ENCODE measurements around the gene KLHL6. TPM values are rescaled to one million over a fixed set of nuclear protein-coding genes. Genes with fewer than 3 reads are reported as not detected.

The KLHL6 gene
- total and polyA plus RNA-seq, 2 of the 13 experiments (the other 11 are each of a cell fraction or from before 2014, with no cell fraction given), result not detected

DNA sequence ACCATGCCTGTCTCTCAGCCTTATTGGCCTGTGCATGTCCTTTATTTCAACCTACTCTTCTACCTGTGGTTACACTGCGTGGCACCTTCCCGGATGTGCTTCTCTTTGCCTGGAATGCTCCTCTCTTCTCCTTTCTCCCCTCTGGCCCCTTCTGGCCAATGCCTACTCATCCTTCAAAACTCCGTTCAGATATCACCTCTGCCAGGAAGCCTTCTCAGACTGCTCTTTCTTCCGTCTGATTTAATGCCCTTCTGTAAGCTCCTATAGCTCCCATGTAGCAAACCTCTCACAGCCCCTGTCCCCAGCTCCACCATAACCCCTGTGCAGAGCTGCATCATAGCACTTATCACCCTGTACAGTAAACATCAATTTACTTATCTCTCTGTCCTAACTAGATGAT lies 13.2 kb downstream of the KLHL6 start:
- Histone ChIP-seq H3K79me2 (ENCODE audit: insufficient read depth, low read length) (no peaks in the 10 kb centered on the region), H3K9ac (ENCODE audit: insufficient read depth, low read depth, low read length) (no peak overlapping the region), H2AFZ (ENCODE audit: low read length) (no peak overlapping the region), H3K4me3 (replicated peaks in 1 of 3; ENCODE audit: insufficient read depth in 1 of 3, low read depth in 2 of 3, low read length in 3 of 3) (no peak overlapping the region), H4K20me1 (ENCODE audit: insufficient read depth, low read length) (no peaks in the 10 kb centered on the region), H3K4me2 (ENCODE audit: low read depth, low read length) (no peak overlapping the region), H3K27me3 (ENCODE audit: control insufficient read depth in 1 of 2, insufficient read depth in 2 of 2, low read length in 2 of 2) (peaks cover 1 to 9% of the 10 kb centered on the region in 2 experiments; a peak in 3 of 5 replicates), H3K9me3 (ENCODE audit: low read length) (no peaks in the 10 kb centered on the region), H3K4me1 (ENCODE audit: insufficient read depth, low read length) (no peaks in the 10 kb centered on the region), H3K27ac (ENCODE audit: extremely low read length, insufficient read depth, low read length) (no peak overlapping the region), H3K36me3 (replicated peaks in 1 of 2; ENCODE audit: control insufficient read depth in 1 of 2, insufficient read depth in 2 of 2, low read length in 2 of 2) (no peaks in the 10 kb centered on the region)
- ChIA-PET CTCF (ENCODE audit: low intra/inter-chr PET ratio, low total read pairs) (no interaction called here), POLR2A (no interaction called here)
- WGBS (ENCODE audit: low lambda C conversion rate), result 75% methylated on average over 4 of the region's 4 CpGs
- ATAC-seq (no peak), FAIRE-seq (no peak), DNase-seq (ENCODE audit: low spot score) (no peak)
- BruUV-seq (replicated peaks), result no TSS peak
- TF ChIP-seq POLR2AphosphoS2 (IDR thresholded peaks at IDR 0.05; ENCODE audit: low read depth, low read length) (no peak), ZNF749 (CRISPR knock-in tag; IDR thresholded peaks at IDR 0.05; ENCODE audit: borderline replicate concordance) (no peak), ZNF468 (CRISPR knock-in tag; IDR thresholded peaks at IDR 0.05) (no peak), FOXO1 (CRISPR knock-in tag; IDR thresholded peaks at IDR 0.05) (no peak), HNRNPK (IDR thresholded peaks at IDR 0.05; ENCODE audit: low read depth, low read length, poor library complexity, severe bottlenecking) (no peak), AGO1 (IDR thresholded peaks at IDR 0.05; ENCODE audit: low read depth, low read length, poor library complexity, severe bottlenecking) (no peak), RELA (CRISPR knock-in tag; IDR thresholded peaks at IDR 0.05) (no peak), RAD21 (CRISPR knock-in tag; IDR thresholded peaks at IDR 0.05) (no peak)
- TF ChIP-seq, protein P1, sequence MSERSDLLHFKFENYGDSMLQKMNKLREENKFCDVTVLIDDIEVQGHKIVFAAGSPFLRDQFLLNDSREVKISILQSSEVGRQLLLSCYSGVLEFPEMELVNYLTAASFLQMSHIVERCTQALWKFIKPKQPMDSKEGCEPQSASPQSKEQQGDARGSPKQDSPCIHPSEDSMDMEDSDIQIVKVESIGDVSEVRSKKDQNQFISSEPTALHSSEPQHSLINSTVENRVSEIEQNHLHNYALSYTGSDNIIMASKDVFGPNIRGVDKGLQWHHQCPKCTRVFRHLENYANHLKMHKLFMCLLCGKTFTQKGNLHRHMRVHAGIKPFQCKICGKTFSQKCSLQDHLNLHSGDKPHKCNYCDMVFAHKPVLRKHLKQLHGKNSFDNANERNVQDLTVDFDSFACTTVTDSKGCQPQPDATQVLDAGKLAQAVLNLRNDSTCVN (CRISPR knock-in tag; IDR thresholded peaks at IDR 0.05; ENCODE audit: borderline replicate concordance), result no peak
- TF ChIP-seq, protein P2, sequence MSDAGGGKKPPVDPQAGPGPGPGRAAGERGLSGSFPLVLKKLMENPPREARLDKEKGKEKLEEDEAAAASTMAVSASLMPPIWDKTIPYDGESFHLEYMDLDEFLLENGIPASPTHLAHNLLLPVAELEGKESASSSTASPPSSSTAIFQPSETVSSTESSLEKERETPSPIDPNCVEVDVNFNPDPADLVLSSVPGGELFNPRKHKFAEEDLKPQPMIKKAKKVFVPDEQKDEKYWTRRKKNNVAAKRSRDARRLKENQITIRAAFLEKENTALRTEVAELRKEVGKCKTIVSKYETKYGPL (CRISPR knock-in tag; IDR thresholded peaks at IDR 0.05), result no peak
- TF ChIP-seq, protein P3, sequence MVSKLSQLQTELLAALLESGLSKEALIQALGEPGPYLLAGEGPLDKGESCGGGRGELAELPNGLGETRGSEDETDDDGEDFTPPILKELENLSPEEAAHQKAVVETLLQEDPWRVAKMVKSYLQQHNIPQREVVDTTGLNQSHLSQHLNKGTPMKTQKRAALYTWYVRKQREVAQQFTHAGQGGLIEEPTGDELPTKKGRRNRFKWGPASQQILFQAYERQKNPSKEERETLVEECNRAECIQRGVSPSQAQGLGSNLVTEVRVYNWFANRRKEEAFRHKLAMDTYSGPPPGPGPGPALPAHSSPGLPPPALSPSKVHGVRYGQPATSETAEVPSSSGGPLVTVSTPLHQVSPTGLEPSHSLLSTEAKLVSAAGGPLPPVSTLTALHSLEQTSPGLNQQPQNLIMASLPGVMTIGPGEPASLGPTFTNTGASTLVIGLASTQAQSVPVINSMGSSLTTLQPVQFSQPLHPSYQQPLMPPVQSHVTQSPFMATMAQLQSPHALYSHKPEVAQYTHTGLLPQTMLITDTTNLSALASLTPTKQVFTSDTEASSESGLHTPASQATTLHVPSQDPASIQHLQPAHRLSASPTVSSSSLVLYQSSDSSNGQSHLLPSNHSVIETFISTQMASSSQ (IDR thresholded peaks at IDR 0.05; ENCODE audit: low read depth), result no peak
- TF ChIP-seq, protein P3 (CRISPR knock-in tag; IDR thresholded peaks at IDR 0.05; ENCODE audit: borderline replicate concordance), result no peak
- in situ Hi-C loops (cut with HindIII; ENCODE audit: extremely low pct_ligation_motif_present, low pct_unique_long_range_greater_than_20kb), result no loop called here
- intact Hi-C loops (cut with micrococcal nuclease; ENCODE audit: unreplicated experiment), result no loop called here

All from HepG2 (cell line).